Osteoblast (primary cell): ENCODE measurements around the gene DUSP3. TPM values are rescaled to one million over a fixed set of nuclear protein-coding genes. Genes with fewer than 3 reads are reported as not detected.

Experiments used
- DNase-seq: peaks from one replicate; pipeline ENCODE4 v3.0.0; 2011; ENCODE audit warnings: low spot score, mixed read lengths; ENCODE audit not compliant: insufficient read length; ENCODE audit errors: missing footprints
- H2AFZ ChIP-seq: 2 replicates; pipeline ENCODE4 v1.6.0; 2011; ENCODE audit warnings: mild to moderate bottlenecking, low read length
- H3K27ac ChIP-seq: 2 replicates; pipeline ENCODE4 v1.5.1; 2011; ENCODE audit warnings: mild to moderate bottlenecking, low read depth, low read length, moderate library complexity
- H3K27me3 ChIP-seq: 2 replicates; pipeline ENCODE4 v1.6.0; 2012; ENCODE audit warnings: mild to moderate bottlenecking, control low read depth, inconsistent platforms, low read length, moderate library complexity; ENCODE audit not compliant: insufficient read depth
- H3K36me3 ChIP-seq: 2 replicates; pipeline ENCODE4 v1.5.1; 2011; ENCODE audit warnings: mild to moderate bottlenecking, low read length, control low read depth, moderate library complexity; ENCODE audit not compliant: insufficient read depth
- H3K4me1 ChIP-seq: 2 replicates; pipeline ENCODE4 v1.5.1; 2011; ENCODE audit warnings: mild to moderate bottlenecking, low read length, control low read depth, moderate library complexity; ENCODE audit not compliant: insufficient read depth
- H3K4me2 ChIP-seq: 2 replicates; pipeline ENCODE4 v1.6.0; 2011; ENCODE audit warnings: mild to moderate bottlenecking, low read length; ENCODE audit not compliant: insufficient read depth
- H3K4me3 ChIP-seq: fragments of 200-600 bp; sonication (generic); 3 replicates; pipeline ENCODE4 v1.5.1; 2012; ENCODE audit warnings: mild to moderate bottlenecking, low read length, inconsistent platforms; ENCODE audit not compliant: insufficient read depth
- H3K79me2 ChIP-seq: 2 replicates; pipeline ENCODE4 v1.6.0; 2012; ENCODE audit warnings: mild to moderate bottlenecking, low read length, control low read depth, inconsistent platforms; ENCODE audit not compliant: insufficient read depth
- H3K9me3 ChIP-seq: 2 replicates; pipeline ENCODE4 v1.5.1; 2011; ENCODE audit warnings: low read depth, low read length, control low read depth
- H4K20me1 ChIP-seq: 2 replicates; pipeline ENCODE4 v1.6.0; 2012; ENCODE audit warnings: mild to moderate bottlenecking, low read length, control low read depth; ENCODE audit not compliant: insufficient read depth
- total RNA-seq: library from RNA; depleted of rRNA; stranded (reverse); fragments of >200 nt; gene quantifications from 2 replicates; pipeline ENCODE4 v1.2.3, GENCODE V29; 2012
- TF ChIP-seq, protein P1 (sequence below): IDR thresholded peaks from 2 replicates; pipeline ENCODE4 v1.5.1; 2011; ENCODE audit warnings: mild to moderate bottlenecking, low read depth, low read length, moderate library complexity; ENCODE audit errors: extremely low read depth

The DUSP3 gene
- total RNA-seq, 1 donor, result 68.8 TPM

DNA sequence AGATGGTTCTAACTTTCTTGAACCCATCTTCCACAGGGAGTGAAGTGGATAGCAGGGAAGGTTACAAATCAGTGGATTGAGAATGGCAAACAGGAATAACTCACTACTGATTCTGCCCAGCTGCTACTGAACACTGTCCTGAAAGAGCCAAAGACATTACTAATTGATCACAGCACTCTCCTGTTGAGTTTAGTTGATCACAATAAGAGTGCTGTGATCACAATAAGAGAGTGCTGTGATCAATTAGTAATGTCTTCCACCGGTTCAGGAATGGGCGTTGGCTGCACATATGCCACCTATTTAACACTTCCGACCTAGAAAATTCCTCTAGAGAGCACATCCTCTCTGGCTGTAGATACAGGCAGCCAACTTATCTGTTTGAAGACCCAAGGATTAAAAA is 12.8 kb upstream of the DUSP3 start:
- no peaks in the 10 kb centered on the region for H3K36me3 ChIP-seq
- H3K4me3 ChIP-seq, result no peak overlapping the region
- no peaks in the 10 kb centered on the region for H3K79me2 ChIP-seq
- H4K20me1 ChIP-seq, result no peaks in the 10 kb centered on the region
- TF ChIP-seq, protein P1, sequence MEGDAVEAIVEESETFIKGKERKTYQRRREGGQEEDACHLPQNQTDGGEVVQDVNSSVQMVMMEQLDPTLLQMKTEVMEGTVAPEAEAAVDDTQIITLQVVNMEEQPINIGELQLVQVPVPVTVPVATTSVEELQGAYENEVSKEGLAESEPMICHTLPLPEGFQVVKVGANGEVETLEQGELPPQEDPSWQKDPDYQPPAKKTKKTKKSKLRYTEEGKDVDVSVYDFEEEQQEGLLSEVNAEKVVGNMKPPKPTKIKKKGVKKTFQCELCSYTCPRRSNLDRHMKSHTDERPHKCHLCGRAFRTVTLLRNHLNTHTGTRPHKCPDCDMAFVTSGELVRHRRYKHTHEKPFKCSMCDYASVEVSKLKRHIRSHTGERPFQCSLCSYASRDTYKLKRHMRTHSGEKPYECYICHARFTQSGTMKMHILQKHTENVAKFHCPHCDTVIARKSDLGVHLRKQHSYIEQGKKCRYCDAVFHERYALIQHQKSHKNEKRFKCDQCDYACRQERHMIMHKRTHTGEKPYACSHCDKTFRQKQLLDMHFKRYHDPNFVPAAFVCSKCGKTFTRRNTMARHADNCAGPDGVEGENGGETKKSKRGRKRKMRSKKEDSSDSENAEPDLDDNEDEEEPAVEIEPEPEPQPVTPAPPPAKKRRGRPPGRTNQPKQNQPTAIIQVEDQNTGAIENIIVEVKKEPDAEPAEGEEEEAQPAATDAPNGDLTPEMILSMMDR, result no peak
- DNase-seq, result no peak
- no peak overlapping the region for H2AFZ ChIP-seq
- no peak overlapping the region for H3K27ac ChIP-seq
- H3K27me3 ChIP-seq, result no peaks in the 10 kb centered on the region
- H3K9me3 ChIP-seq, result no peaks in the 10 kb centered on the region
- no peak overlapping the region for H3K4me2 ChIP-seq
- no peaks in the 10 kb centered on the region for H3K4me1 ChIP-seq

DNA sequence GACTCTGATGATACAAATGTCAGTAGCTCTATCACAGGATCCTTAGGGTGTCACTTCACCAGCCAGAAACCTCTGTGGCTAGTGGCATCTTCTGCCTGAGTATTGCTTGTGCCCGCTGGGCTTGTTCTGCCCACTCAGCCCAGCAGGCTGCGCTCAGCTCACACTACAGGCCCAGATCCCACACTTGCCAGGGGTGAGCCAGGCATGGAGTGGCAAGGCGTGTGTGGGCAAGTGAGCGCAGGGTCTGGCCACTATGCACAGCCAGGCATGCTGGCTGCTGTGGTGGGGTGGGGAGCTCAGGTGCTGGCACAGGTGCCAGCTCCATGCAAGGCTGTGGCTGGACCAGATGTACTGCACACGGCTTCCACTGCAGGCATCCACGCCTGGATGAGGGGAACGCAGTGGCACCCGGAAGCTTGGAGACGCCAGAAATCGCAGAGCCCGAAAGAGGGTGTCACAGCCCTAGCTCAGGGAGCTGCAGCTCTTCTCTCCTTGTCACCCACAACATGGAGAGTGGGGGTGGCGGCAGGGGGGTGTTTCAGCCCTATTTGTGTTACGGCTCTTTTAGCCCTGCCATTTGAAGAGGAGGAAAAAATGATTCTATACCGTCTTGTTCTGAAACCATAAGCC is 11.6 kb upstream of the DUSP3 start:
- TF ChIP-seq, protein P1, result peak; percentile 45
- no peak overlapping the region for H3K27ac ChIP-seq
- DNase-seq, result no peak

DNA sequence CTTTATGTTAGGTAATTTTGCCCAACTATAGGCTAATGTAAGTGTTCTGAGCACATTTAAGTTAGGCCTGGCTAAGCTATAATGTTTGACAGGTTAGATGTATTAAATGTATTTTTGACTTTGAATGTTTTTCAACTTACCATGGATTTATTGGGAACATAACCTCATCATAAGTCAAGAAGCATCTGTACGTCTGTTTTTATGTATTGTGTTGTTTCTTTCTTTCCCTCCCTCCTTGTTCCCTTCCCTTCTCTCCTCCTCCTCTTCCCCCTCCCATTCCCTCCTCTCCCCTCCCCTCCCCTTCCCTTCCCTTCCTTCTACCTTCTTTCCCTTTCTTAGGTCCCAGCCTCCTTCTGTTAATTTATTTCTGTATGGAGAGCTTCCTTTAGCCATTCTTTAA is 10.7 kb upstream of the DUSP3 start:
- no peak overlapping the region for H3K4me2 ChIP-seq
- H3K9me3 ChIP-seq, result no peaks in the 10 kb centered on the region
- H2AFZ ChIP-seq, result no peak overlapping the region
- TF ChIP-seq, protein P1, result no peak
- H4K20me1 ChIP-seq, result no peaks in the 10 kb centered on the region
- no peak for DNase-seq
- no peaks in the 10 kb centered on the region for H3K27me3 ChIP-seq
- no peak overlapping the region for H3K27ac ChIP-seq
- H3K79me2 ChIP-seq, result no peaks in the 10 kb centered on the region
- peaks cover 7% of the 10 kb centered on the region for H3K4me1 ChIP-seq
- no peak overlapping the region for H3K4me3 ChIP-seq
- H3K36me3 ChIP-seq, result no peaks in the 10 kb centered on the region

More for the DNA sequence above, 11.6 kb upstream of the DUSP3 start:
- Histone ChIP-seq H3K36me3 (no peaks in the 10 kb centered on the region), H3K79me2 (no peaks in the 10 kb centered on the region), H4K20me1 (no peaks in the 10 kb centered on the region), H3K4me1 (no peaks in the 10 kb centered on the region), H2AFZ (no peak overlapping the region), H3K27me3 (no peaks in the 10 kb centered on the region), H3K4me2 (no peak overlapping the region), H3K9me3 (no peaks in the 10 kb centered on the region), H3K4me3 (no peak overlapping the region)

DNA sequence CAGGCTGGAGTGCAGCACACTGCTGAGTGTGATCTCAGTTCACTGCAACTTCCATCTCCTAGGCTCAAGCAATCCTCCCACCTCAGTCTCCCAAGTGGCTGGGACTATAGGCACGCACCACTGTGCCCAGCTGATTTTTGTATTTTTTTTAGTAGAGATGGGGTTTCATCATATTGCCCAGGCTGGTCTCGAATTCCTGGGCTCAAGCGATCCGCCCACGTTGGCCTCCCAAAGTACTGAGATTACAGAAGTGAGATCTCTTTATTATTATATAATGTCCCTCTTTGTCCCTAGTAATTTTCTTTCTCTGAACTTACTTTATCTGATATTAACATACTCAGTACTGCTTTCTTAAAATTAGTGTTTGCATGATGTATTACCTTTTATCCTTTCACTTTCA is 9.8 kb upstream of the DUSP3 start:
- no peaks in the 10 kb centered on the region for H3K9me3 ChIP-seq
- no peaks in the 10 kb centered on the region for H3K36me3 ChIP-seq
- no peak overlapping the region for H3K4me3 ChIP-seq
- no peaks in the 10 kb centered on the region for H4K20me1 ChIP-seq
- H3K27ac ChIP-seq, result no peak overlapping the region
- H3K27me3 ChIP-seq, result no peaks in the 10 kb centered on the region
- TF ChIP-seq, protein P1, result no peak
- no peak overlapping the region for H3K4me2 ChIP-seq
- H2AFZ ChIP-seq, result no peak overlapping the region
- peaks cover 17% of the 10 kb centered on the region for H3K4me1 ChIP-seq
- H3K79me2 ChIP-seq, result no peaks in the 10 kb centered on the region
- DNase-seq, result no peak
